NCI-H2171 treated with DMSO at 0.1 percent for 48 hours (cell line): Measurements from ENCODE around the gene C5orf15.
A peak's percentile ranks its signal among the peaks of the same experiment; 100 is the strongest.
"Not testable (repeated sequence)": the region's sequence is repeated elsewhere in the genome, so short reads cannot be mapped to it uniquely, and the experiment has no call there.

Experiments
- DNase-seq: peaks from one replicate; lab custom pipeline; 2025; lab: John Stamatoyannopoulos, UW

Gene C5orf15

DNA sequence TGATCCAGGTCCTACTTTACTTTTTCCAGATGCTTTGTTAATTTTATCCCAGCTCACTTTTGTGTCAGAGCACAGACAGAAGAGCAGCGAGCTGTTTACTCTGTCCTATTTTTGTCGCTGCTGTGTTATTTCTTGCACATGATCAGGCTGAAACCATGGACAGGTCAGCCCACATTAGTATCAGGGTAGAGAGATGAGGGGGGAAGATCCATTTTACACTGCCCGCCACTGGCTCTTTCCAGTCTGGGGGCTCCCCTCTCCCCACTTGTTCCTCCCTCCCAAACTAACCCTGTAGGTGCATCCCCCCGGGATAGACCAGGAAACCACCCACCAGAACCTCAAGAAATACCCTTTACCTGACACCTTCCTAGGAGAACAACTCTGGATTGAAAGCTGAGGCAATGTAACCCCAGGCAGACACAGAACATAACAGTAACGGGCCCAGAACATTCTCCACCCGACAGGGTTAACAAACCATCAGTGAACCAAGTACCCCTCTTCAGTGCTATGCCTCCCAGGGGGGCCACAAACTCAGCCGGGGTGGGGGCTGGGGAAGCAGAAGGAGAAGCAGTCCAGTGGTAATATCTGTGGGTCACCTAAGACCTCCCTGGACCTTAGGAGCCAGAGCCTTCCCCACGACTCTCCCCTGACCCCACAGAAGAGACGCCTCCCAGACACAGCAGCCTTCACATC is 26.0 kb upstream of the C5orf15 start:
- DNase-seq = no peak

DNA sequence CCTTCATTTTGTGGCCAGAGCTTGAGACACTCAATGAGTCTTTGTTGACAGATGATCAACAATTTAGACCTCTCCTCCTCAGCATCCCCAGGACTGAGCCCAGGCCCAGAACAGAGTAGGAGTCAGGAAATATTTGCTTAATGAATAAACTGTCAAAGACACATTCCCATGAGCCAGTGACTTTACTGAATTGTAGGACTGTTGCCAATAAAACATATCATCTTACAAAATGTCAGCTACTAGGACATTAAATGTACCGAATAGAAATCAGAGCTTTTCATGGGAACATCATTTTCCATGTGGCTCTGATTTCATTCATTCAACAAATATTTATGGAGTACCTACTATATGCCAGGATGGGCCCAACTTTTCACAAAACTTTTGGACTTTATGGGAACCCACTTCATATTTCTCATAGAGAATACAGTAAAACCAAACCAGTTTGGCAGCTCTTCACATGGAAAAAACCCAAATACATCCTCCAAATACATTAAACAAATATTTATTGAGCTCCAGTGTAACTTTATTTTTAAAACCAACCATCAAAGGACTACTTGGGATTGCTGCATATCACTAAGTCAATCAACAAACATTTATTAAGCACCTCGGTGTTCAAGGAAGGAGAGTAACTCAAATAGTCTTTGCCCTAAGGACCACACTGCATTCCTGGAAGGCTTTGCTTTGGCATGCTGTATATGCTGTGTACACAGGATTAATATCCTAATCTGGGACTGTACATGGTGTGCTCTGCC is 24.9 kb upstream of the C5orf15 start:
- DNase-seq = peak; percentile 55

DNA sequence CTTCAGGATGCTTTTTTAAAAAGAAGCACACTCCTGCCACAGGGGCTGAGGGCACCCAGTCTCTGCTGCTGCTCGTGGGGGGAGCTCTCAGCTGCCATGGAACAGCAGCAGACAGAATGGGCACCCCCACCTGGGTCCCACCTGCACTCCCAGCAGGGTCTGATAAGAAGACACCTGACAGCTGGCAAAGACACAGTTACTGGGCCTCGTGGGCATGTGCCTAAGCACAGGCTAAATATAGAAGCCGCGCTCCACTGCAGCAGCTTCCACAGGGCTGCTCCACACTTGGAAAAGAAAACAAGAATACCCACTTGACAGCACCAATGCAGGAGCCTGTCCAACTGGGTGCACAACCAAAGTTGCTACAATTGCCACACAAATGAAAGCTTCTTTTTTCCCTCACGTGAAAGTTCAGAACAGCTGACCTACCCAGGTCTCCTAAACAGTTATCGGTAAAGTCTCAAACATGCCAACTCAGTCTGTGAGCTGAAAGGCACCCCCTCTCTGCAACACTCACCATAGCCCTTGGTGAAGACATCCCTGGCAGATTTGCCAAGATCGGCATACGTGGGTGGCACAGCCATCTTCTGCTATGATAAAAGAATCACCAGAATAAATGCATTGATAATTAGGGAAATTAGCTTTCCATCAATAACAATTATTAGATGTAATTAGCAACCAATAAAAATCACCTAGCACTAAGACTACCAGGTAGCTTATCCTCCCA is 24.2 kb upstream of the C5orf15 start:
- DNase-seq = peak; percentile 81

DNA sequence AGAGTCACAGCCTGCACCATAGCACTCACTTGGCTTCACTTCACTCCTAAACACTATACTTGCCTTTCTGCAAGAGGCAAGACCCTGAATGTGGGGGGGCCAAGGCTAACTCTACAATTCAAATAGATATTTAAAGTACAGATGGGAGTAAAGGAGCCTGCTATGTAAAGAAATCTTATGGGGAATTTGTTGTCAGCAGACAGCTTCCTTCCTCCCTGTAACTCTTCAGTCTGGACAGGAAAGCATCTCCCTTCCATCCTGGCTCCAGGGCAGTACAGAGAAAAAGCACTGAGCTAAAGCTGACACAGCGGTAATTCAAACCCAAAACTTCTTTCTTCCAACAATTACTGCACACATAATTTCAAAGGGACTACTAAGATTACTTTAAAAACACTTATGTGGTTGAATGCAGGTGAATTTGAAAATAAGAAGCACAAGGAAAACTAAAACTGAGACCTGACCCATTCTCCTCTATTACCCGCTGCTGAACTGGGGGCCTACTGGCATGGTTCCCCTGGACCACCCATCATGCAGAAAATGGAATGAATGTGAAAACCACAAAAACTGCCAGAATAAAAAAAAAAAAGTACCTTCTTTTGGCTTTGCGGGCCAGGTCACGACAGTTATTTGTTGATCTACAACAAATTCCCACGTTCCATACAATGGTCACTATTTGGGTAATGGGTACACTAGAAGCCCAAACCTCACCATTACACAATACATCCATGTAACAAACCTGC is 22.9 kb upstream of the C5orf15 start:
- DNase-seq = no peak

DNA sequence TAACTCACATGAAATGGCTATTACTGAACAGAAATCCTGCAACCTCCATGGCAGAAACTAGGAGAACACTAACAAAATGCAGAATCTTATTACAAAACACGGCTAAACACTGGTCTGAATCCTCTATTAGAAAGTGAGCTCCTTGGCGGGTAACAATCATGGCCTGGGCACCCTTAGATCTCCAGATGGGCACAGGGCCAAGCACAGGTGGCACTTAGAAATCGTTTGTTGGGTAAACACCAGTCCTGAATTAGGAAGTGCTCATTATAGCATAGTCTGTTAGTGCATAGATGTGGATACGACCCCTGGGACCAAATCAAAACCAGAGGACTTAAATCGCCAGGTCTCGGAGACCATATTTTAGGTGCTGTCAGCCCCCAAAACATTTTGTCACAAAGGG is 22.0 kb upstream of the C5orf15 start:
- peak; percentile 50 for DNase-seq

DNA sequence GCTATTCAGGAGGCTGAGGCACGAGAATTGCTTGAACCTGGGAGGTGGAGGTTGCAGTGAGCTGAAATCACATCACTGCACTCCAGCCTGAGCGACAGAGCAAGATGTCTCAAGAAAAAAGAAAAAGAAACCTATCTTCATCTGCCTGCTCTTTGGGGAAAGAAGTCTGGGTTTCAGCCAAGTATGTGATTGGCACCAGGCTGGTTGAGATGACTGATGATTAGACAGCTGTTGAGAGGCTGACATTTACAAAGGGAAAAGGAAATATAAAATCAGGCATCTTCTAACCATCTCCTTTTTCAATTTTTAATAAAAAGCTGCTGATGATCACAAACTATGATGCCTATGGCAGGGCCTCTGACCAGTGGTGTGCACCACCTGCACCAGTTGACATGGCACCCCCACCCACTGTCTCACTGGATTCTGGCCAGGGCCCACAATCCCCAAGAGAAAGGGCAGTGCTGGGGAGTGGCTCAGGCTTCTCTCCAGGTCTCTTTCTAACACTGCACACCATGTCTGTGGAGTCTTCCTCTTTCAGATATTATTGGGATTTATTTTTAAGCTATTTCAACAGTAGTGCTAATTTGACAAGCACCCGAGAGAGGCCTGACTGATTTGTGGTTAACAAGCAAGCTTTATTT is 17.2 kb upstream of the C5orf15 start:
- DNase-seq = peak; percentile 23

DNA sequence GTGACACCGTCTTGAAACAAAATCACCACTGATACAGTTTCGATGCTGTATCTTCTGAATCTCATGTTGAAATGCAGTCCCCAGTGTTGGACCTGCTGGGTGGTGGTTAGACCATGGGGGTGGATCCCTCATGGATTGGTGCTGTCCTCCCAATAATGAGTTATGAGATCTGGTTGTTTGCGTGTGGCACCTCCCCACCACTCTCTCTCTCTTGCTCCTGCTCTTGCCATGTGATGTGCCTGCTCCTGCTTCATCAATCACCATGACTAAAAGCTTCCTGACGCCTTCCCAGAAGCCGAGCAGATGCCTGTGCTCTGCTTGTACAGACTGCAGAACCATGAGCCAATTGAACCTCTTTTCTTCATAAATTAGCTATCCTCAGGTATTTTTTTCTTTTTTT is 15.2 kb upstream of the C5orf15 start:
- DNase-seq = no peak

DNA sequence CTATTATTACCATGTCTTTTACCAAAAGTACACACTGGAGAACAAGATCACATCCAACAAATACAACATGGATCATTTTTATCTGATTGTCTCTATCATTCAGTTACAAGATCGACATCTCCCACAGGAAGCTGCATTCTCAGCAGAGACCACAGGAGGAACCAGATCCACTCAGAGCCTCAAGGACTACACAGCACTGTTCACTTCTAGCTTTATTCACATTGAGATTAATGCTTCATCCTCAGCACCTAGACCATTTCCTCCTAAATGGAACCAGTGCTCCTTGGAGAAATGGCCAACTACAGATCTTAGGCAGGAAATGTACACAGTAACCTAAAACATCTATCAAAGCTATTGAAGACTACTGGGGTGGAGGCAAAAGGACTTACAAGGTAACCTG is 13.3 kb upstream of the C5orf15 start:
- DNase-seq = no peak

DNA sequence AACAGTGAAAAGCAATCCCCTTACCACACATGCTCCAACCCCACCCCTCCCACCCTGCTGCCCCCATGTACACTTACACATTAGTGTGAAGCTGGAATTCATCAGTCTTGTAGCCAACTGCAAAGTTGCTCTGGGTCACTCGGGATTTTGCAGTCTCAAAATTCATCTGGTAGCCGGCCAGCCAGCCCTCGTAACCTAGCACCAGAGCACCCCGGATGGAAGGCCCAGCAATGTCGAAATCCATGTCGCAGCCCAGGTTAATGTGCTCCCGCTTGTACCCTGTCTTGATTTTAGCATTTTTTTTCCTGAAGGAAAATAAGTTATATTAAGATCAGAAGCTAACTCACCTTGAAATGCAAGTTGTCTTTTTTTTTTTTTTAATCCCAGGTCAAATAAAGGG is 12.2 kb upstream of the C5orf15 start:
- DNase-seq = no peak

DNA sequence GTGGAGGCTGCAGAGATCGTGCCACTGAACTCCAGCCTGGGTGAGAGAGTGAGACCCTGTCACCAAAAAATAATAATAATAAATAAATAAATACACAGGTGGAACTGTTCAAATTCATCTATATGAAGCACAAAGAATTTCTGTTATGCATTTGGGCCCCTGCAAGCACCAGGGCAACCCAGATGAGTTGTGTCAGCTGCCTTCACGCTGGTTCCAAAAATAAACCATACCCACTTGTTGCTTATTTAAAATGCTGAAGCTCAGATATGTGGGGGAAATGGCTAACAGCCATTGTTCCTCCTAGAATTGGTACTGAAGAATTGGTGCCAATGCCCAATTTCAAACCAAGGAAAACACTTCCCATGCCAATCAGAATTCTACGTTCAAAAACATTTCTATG is 10.5 kb upstream of the C5orf15 start:
- DNase-seq = no peak

DNA sequence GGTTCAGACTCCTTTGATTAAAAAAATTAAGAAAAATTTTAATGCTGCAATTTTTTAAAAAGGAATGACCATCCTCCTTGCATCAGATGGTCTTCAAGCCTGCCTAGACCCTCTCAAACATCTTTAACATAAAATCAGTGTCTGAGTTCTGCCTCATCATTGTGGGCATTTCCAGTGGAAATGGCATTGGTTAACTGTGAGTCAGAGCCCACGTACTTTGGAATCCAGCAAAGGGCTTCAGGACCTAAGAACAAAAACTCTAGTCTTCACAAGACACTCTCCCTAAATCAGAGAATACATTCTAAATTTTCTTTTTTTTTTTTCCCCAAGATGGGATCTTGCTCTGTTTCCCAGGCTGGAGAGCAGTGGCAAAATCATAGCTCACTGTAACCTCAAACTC is 9.4 kb upstream of the C5orf15 start:
- no peak for DNase-seq

DNA sequence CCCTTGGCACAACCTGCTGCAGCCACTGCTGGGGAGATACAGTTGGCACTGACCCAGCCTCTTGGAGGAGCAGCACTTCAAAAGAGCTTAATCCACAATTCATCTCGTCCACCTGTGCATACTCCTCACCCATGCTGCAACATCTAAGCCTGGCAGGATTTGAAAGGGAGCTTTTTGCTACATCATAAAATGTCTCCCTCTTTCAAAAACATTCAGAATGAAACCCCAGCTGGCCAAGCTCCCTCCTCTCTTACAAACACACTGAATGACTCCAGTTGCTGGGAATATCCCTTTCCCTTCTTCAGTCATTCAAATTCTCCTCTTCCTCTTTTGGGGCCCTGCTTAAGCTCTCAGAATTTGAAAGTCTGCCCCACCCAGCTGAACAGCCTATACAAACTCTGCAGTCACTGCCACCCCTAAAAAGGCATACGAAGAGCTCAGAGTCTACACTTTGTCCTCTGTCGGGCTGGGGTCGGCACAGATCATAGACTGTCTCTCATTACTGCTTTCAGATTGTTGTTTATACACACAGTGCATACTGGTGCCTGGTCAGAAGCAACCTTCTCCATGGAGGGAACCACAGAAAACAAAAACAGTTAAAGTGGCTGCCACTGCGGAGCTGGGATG is 8.8 kb upstream of the C5orf15 start:
- DNase-seq = peak; percentile 38

DNA sequence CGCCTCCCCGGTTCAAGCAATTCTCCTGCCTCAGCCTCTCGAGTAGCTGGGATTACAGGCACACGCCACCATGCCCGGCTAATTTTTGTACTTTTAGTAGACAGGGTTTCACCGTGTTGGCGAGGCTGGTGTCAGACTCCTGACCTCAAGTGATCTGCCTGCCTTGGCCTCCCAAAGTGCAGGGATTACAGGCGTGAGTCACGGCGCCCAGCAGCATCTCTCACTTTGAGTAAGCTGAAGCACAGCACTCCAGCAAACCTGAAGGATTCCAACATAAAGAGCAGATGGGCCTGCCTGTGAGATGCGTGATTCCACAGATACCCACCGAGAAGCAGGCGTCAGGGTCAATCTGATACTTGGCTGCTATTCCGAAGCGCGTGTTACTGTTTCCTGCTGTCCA is 7.1 kb upstream of the C5orf15 start:
- not testable (repeated sequence) for DNase-seq

DNA sequence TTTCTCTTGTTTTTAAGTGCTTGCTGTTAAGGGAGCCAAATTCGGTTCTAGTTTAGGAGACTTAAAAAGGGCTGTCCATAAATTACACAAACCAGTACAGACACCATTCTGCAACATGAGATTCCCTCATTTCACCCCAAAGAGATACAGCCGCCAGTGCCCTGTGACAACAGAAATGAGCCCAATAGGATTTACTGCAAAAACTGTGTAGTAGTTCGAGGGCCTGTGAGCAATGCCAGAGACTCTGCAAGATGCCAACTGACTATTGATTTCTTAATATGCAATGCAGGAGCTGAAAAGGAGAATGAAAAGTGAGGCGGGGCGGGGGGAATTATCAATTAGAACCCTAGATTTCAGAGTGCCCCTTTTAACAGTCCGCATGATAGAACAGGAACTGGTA is 5.7 kb upstream of the C5orf15 start:
- no peak for DNase-seq

DNA sequence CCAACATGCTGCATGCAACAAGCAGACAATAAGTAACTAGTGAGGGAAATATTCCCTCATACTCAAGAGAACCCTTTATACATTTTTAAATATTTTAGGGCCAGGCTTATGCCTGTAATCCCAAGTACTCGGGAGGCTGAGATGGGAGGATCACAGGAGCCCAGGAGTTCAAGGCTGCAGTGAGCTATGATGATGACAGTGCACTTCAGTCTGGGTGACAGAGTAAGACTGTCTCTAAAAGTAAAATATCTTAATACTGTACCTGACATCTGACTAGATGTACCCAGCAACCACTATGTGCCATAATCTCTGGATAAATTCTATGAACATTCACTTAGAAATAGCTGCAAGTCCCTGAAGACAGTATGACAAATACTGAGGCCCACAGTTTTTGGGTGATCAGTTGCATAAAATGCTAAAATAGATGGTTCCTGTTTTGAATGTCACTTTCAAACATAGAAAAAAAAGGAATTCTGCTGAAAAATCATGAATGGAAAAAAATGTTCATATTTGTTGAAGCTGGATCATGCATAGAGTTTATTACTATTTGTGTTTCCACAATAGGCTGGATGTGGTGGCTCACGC is 2.0 kb upstream of the C5orf15 start:
- no peak for DNase-seq

DNA sequence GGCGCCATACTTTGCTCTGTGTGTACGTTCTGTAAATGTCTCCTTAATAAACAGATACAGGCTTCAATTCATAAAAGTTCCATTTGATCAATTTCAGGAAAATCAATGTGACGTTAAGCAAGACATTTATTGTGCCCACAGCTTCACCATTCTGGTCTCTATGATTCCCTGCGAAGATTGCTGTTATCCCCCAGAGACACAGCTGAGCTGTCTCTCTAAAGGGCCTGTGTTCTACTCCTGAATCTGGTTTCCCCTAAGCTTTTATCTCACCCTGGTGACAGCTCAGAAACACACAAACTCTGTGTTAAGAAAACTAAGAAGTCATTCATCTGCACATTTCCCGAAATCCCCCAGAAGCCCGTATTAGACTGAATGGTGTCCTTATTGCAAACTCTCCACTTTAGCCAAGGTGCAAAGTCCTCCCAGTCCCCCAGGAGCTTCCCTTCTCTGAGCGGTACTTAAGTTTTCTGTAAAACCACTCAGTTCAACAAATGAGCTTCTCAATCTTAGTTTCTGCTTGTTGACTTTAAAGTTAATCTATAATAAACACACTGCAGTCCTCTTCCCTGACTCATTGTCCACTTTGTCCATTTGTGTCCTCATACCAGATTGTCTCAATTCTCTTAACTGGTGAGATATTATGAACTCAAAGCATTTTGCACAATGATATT is 1.4 kb upstream of the C5orf15 start:
- DNase-seq = no peak

DNA sequence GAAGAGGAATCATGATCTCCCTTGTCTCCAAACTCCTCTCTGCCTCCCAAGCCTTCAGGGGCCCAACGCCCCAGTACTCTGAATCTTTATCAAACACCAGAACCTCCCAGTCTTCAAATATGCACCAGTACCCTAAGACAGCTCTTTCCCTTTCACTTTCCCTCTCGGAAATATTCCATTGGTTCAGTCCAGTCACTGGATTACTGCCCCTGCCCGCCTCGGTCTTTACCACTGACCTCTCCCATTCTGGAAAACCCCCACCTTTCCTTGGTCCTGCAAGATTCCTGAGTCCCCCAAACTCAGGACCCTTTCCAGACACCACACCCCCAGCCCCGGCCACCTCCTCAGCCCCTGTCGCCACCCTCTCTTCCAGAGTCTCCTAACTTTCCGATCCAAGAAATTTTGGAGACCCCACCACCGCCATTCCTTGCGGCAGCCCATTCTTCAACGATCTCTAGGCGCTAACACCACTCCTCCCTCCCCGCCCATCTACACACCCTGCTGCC is 674 bp downstream of the C5orf15 start:
- no peak for DNase-seq

DNA sequence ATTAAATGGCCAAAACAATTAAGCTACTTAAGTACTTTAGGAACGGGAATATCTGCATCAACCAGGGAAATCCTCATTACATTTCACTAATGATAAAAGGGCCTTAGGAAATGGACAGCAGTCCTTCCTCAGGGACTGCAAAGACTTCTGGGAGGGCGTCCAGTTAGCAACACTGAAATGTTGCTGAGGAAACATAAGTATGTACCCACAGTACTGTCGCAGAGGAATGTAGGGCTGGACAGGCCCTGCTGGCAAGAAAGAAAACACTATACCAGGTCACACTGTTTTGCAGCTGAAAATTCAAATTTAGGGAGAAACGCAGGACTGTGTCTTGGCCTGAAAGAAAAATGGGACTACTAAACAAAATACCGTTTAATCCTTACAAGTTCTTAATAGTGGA is 1.3 kb downstream of the C5orf15 start:
- no peak for DNase-seq

DNA sequence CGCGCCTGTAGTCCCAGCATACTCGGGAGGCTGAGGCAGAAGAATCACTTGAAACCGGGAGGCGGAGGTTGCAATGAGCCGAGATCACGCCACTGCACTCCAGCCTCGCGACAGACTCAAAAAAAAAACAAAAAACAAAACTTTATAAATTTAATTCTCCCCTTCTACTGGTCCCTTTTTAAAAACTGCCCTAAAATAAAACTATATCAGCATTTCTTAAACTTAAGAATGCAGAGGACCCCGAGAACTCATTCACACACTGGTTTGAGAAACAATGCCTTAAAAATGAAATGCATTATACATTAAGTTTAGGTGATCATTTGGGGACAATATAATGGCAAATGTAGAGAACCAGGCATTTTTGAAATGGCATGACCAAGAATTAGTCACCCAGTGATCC is 2.3 kb downstream of the C5orf15 start:
- DNase-seq = no peak

DNA sequence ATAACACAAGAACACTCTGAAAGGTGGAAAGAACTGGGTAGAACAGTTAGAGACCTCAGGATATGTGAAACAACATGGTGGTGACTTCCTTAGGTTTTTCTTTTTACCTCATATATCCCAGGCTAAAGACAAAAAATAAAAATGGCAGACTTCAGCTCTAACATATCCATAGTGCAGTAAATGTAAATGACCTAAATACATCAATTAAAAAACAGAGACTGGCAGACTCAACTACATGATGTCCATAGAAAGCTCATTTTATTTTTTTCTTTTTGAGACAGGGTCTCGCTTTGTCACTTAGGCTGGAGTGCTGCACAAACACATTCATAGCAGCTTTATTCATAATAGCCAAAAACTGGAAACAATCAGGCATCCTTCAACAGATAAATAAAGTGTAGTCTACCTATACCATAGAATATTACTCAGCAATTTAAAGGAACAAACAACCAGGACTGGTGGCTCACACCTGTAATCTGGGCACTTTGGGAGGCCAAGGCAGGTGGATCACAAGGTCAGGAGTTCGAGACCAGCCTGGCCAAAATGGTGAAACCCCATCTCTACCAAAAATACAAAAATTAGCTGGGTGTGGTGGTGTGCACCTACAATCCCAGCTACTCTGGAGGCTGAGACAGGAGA is 4.8 kb downstream of the C5orf15 start:
- no peak for DNase-seq
